K562 (cell line): ENCODE results near the gene TSPYL2. TPM values are rescaled to one million over a fixed set of nuclear protein-coding genes. Genes with fewer than 3 reads are reported as not detected.
A peak's percentile ranks its signal among the peaks of the same experiment; 100 is the strongest.

Source experiments
- ATAC-seq: fragments of 200-7000 bp; cut with Tn5 transposase; 3 replicates; pipeline ENCODE4 v1.9.1; 2020; ENCODE audit warnings: moderate library complexity
- BruUV-seq: library from RNA; stranded (reverse); fragments of 400-500 nt; replicated peaks from 2 replicates; lab custom pipeline; 2021; lab: Mats Ljungman, UMichigan
- CTCF ChIA-PET: fragments of 300-600 bp; formaldehyde crosslinking; extraction: SDS; loops from one replicate; lab custom pipeline; 2021; ENCODE audit warnings: low intra/inter-chr PET ratio; lab: Yijun Ruan, JAX
- POLR2A ChIA-PET: fragments of 300-600, 350-650 bp; sonication (Branson Sonifier 250); formaldehyde crosslinking; extraction: SDS; loops from one replicate; lab custom pipeline; 2021; ENCODE audit warnings: antibody characterized with exemption, inconsistent platforms; lab: Yijun Ruan, JAX
- DNase-seq, 4 experiments: peaks; one replicate each; pipeline versions ENCODE4 v3.0.0 to v3.0.0-alpha.2; 2011 to 2018; ENCODE audit warnings: low spot score in 3 of 4, mixed read lengths in 3 of 4; ENCODE audit errors: extremely low read depth in 1 of 4
- FAIRE-seq: peaks from 2 replicates; lab custom pipeline; 2011; peaks lifted over from hg19 to GRCh38; lab: Jason Lieb, UNC
- H2AFZ ChIP-seq: 2 replicates; pipeline ENCODE4 v1.6.0; 2011; ENCODE audit warnings: low read depth, low read length, control low read depth, inconsistent platforms
- H3K27ac ChIP-seq: fragments of 200-600 bp; 3 replicates; pipeline ENCODE4 v1.8.0; 2011; ENCODE audit warnings: low read depth, mild to moderate bottlenecking, control low read depth, inconsistent platforms, low read length, moderate library complexity, mixed read lengths; ENCODE audit errors: extremely low read depth
- H3K27me3 ChIP-seq, 2 experiments: fragments of 300-600 bp in 1 of 2; 2 replicates in 1 of 2; 3 replicates in 1 of 2; pipeline versions ENCODE4 v1.6.0 to v1.8.0; 2011; ENCODE audit warnings: inconsistent platforms in 2 of 2, low read length in 2 of 2, mild to moderate bottlenecking in 1 of 2, mixed read lengths in 1 of 2, moderate library complexity in 1 of 2; ENCODE audit not compliant: control insufficient read depth in 2 of 2, insufficient read depth in 2 of 2
- H3K36me3 ChIP-seq: fragments of 300-600 bp; 3 replicates; pipeline ENCODE4 v1.8.0; 2011; ENCODE audit warnings: mild to moderate bottlenecking, low read length, inconsistent platforms; ENCODE audit not compliant: control insufficient read depth, insufficient read depth
- H3K4me1 ChIP-seq, 2 experiments: fragments of 200-600 bp in 1 of 2; replicated peaks in 1 of 2; 2 replicates in 1 of 2; 3 replicates in 1 of 2; pipeline versions ENCODE4 v1.5.1 to v1.8.0; 2011; ENCODE audit warnings: inconsistent platforms in 2 of 2, low read length in 2 of 2, mild to moderate bottlenecking in 1 of 2, mixed read lengths in 1 of 2, moderate library complexity in 1 of 2; ENCODE audit not compliant: control insufficient read depth in 2 of 2, insufficient read depth in 2 of 2
- H3K4me2 ChIP-seq: 2 replicates; pipeline ENCODE4 v1.6.1; 2011; ENCODE audit warnings: low read length, control low read depth, inconsistent platforms, mixed read lengths; ENCODE audit not compliant: insufficient read depth
- H3K4me3 ChIP-seq: fragments of 200-600 bp; sonication (generic), shearing (Covaris generic); 2 replicates; pipeline ENCODE4 v1.5.1; 2016; ENCODE audit warnings: control low read depth, inconsistent platforms
- H3K79me2 ChIP-seq: fragments of 200-600 bp; 3 replicates; pipeline ENCODE4 v1.8.0; 2011; ENCODE audit warnings: low read length, inconsistent platforms; ENCODE audit not compliant: control insufficient read depth, insufficient read depth
- H3K9ac ChIP-seq, 2 experiments: 2 replicates each; pipeline versions ENCODE4 v1.6.0 to v1.6.1; 2011; ENCODE audit warnings: low read depth in 2 of 2, low read length in 2 of 2, control low read depth in 1 of 2, inconsistent platforms in 1 of 2, mild to moderate bottlenecking in 1 of 2, mixed read lengths in 1 of 2; ENCODE audit not compliant: insufficient read depth in 1 of 2
- H3K9me1 ChIP-seq: one replicate; pipeline ENCODE4 v1.6.0; 2011; ENCODE audit warnings: inconsistent platforms, mild to moderate bottlenecking, low read length, moderate library complexity; ENCODE audit not compliant: control insufficient read depth, insufficient read depth
- H3K9me3 ChIP-seq: replicated peaks from 2 replicates; pipeline ENCODE4 v1.5.1; 2011; ENCODE audit warnings: low read depth, low read length, inconsistent platforms; ENCODE audit not compliant: control insufficient read depth, insufficient read depth
- H4K20me1 ChIP-seq: replicated peaks from 2 replicates; pipeline ENCODE4 v1.6.1; 2011; ENCODE audit warnings: low read length, inconsistent platforms, mixed read lengths; ENCODE audit not compliant: control insufficient read depth, insufficient read depth
- ATF7 ChIP-seq: fragments of 450-650 bp; IDR thresholded peaks from 2 replicates; pipeline ENCODE4 v1.7.1; 2014; ENCODE audit warnings: mild to moderate bottlenecking, moderate library complexity
- NR2C1 ChIP-seq, 2 experiments: fragments of 450-650 bp; IDR thresholded peaks; 2 replicates each; pipeline ENCODE4 v1.6.1; 2017; ENCODE audit warnings: mild to moderate bottlenecking in 2 of 2, antibody characterized with exemption in 1 of 2, inconsistent platforms in 1 of 2, missing compliant biosample characterization in 1 of 2, missing genetic modification characterization in 1 of 2
- TFAM ChIP-seq: fragments of 250-450 bp; sonication (Bioruptor Pico); conservative IDR thresholded peaks from 2 replicates; pipeline ENCODE4 v1.5.0; 2021; ENCODE audit warnings: mild to moderate bottlenecking, moderate library complexity
- XRCC5 ChIP-seq: fragments of 200-400 bp; formaldehyde crosslinking; IDR thresholded peaks from 2 replicates; pipeline ENCODE4 v1.6.1; 2017; ENCODE audit warnings: low read depth, mild to moderate bottlenecking, low read length
- WGBS: fragments of 100-300 bp; shearing (Covaris generic); methylation state at CpG from one replicate; pipeline ENCODE4 v1.1.6; 2016; ENCODE audit warnings: low coverage, mixed read lengths; ENCODE audit not compliant: insufficient coverage; ENCODE audit errors: missing lambda C conversion rate; 5-methylcytosine and 5-hydroxymethylcytosine counted together
- in situ Hi-C: fragments of 300-500 bp; cut with MboI; formaldehyde crosslinking; loops from 4 replicates; pipeline ENCODE4 v1.15.0; 2018; ENCODE audit warnings: inconsistent platforms, mixed read lengths
- intact Hi-C: fragments of 100-400 bp; cut with micrococcal nuclease; formaldehyde crosslinking; loops from 2 replicates; pipeline ENCODE4 v1.14.2; 2022
- polyA plus RNA-seq, 8 experiments: library from polyadenylated mRNA; depleted of rRNA in 4 of 8; stranded (reverse) in 5 of 8; unstranded in 3 of 8; fragments of >200 nt; fragmentation: Nextera tagmentation in 2 of 8; fragmentation: Illumina TruSeq in 1 of 8; extraction: Ambion mirVana in 2 of 8; extraction: Trizol in 1 of 8; gene quantifications; 2 replicates each; pipeline versions ENCODE4 v1.2.1 to v1.2.3, GENCODE V29; 2011 to 2014; ENCODE audit warnings: inconsistent platforms in 1 of 8, missing spikeins in 1 of 8
- total RNA-seq, 7 experiments: library from RNA; depleted of rRNA in 6 of 7; stranded (reverse); fragments of >200 nt in 6 of 7; fragmentation: Illumina TruSeq in 2 of 7; extraction: Trizol in 2 of 7; gene quantifications; 2 replicates each; pipeline versions ENCODE4 v1.2.1 to v1.2.3, GENCODE V29; 2011 to 2021; ENCODE audit warnings: low replicate concordance in 1 of 7
- TF ChIP-seq, protein P1 (sequence below): fragments of 450-650 bp; IDR thresholded peaks from 2 replicates; pipeline ENCODE4 v1.6.1; 2018; ENCODE audit not compliant: partially characterized antibody

The TSPYL2 gene
- total and polyA plus RNA-seq, 9 of the 15 experiments (the other 6 are each of a cell fraction or from before 2014, with no cell fraction given) = 0.41 to 20.0 (median 10.8) TPM

- TF ChIP-seq TFAM (no peak), XRCC5 (no peak), NR2C1 (IDR thresholded peaks at IDR 0.05) (peak; percentile 32; the same call in 1 of the 2 replicates), NR2C1 (tag; IDR thresholded peaks at IDR 0.05) (no peak), ATF7 (0 out of 2 replicates have a peak, but pooled peaks have one; percentile 24)
- TF ChIP-seq, protein P1, sequence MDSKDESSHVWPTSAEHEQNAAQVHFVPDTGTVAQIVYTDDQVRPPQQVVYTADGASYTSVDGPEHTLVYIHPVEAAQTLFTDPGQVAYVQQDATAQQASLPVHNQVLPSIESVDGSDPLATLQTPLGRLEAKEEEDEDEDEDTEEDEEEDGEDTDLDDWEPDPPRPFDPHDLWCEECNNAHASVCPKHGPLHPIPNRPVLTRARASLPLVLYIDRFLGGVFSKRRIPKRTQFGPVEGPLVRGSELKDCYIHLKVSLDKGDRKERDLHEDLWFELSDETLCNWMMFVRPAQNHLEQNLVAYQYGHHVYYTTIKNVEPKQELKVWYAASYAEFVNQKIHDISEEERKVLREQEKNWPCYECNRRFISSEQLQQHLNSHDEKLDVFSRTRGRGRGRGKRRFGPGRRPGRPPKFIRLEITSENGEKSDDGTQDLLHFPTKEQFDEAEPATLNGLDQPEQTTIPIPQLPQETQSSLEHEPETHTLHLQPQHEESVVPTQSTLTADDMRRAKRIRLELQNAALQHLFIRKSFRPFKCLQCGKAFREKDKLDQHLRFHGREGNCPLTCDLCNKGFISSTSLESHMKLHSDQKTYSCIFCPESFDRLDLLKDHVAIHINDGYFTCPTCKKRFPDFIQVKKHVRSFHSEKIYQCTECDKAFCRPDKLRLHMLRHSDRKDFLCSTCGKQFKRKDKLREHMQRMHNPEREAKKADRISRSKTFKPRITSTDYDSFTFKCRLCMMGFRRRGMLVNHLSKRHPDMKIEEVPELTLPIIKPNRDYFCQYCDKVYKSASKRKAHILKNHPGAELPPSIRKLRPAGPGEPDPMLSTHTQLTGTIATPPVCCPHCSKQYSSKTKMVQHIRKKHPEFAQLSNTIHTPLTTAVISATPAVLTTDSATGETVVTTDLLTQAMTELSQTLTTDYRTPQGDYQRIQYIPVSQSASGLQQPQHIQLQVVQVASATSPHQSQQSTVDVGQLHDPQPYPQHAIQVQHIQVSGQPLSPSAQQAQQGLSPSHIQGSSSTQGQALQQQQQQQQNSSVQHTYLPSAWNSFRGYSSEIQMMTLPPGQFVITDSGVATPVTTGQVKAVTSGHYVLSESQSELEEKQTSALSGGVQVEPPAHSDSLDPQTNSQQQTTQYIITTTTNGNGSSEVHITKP = peak; percentile 95
- TF ChIP-seq, all 486 proteins: peak for 3
- Histone ChIP-seq H3K27me3 (peaks cover 0 to 5% of the 10 kb centered on the region in 2 experiments; a peak in 2 of 5 replicates), H3K4me2 (no peak within 1 kb of the TSS), H2AFZ (no peak within 1 kb of the TSS), H3K27ac (no peak within 1 kb of the TSS), H4K20me1 (no peaks in the 10 kb centered on the region), H3K4me3 (no peak within 1 kb of the TSS), H3K79me2 (no peaks in the 10 kb centered on the region), H3K9ac (no peak within 1 kb of the TSS), H3K9me1 (no peaks in the 10 kb centered on the region), H3K36me3 (no peaks in the 10 kb centered on the region), H3K4me1 (no peaks in the 10 kb centered on the region), H3K9me3 (no peaks in the 10 kb centered on the region)
- ChIA-PET CTCF (no interaction called here), POLR2A (no interaction called here)
- no peak for DNase-seq
- BruUV-seq = no TSS peak
- WGBS = 1% methylated on average over 16 of the region's 38 CpGs
- ATAC-seq = no peak
- intact Hi-C loops = no loop called here
- in situ Hi-C loops = no loop called here
- no peak for FAIRE-seq
Observed at GRCh38 chrX:53048169-53049126, 33.7 kb upstream of the TSPYL2 start, which contains the start of gene GPR173. Gene GPR173, plus strand, starts transcription at chrX:53048789. Its CDS starts 27,833 bp downstream, at chrX:53076622.
